IMR-90 (cell line): ENCODE data around the gene HIVEP1. TPM values are rescaled to one million over a fixed set of nuclear protein-coding genes. Genes with fewer than 3 reads are reported as not detected.

Experiments used
- ATAC-seq: fragments of 200-7000 bp; cut with Tn5 transposase; 2 replicates; pipeline ENCODE4 v1.9.1; 2020; ENCODE audit warnings: low read depth, mild to moderate bottlenecking, moderate library complexity
- BruUV-seq: library from RNA; stranded (reverse); fragments of 400-500 nt; replicated peaks from 2 replicates; lab custom pipeline; 2021; lab: Mats Ljungman, UMichigan
- CTCF ChIA-PET: fragments of 300-600 bp; formaldehyde crosslinking; extraction: SDS; loops from one replicate; lab custom pipeline; 2021; ENCODE audit warnings: antibody characterized with exemption; lab: Yijun Ruan, JAX
- POLR2A ChIA-PET: fragments of 300-600 bp; sonication (Branson Sonifier 250); formaldehyde crosslinking; loops from one replicate; lab custom pipeline; 2022; ENCODE audit warnings: antibody characterized with exemption; ENCODE audit not compliant: unreplicated experiment; lab: Charles Lee
- DNase-seq: peaks from one replicate; pipeline ENCODE4 v3.0.0; 2013
- H2AFZ ChIP-seq: replicated peaks from 2 replicates; pipeline ENCODE3; 2013; ENCODE audit warnings: low read length, mild to moderate bottlenecking; ENCODE audit not compliant: poor library complexity
- H2AK5ac ChIP-seq: 2 replicates; pipeline ENCODE4 v1.6.1; 2013; ENCODE audit warnings: low read depth, low read length, inconsistent platforms
- H2AK9ac ChIP-seq: replicated peaks from 2 replicates; pipeline ENCODE3; 2013; ENCODE audit warnings: mild to moderate bottlenecking, low read depth, low read length, moderate library complexity; ENCODE audit not compliant: poor library complexity
- H2BK120ac ChIP-seq: 2 replicates; pipeline ENCODE4 v1.6.1; 2013; ENCODE audit warnings: low read depth, low read length, inconsistent platforms
- H2BK15ac ChIP-seq: 3 replicates; pipeline ENCODE4 v1.6.1; 2013; ENCODE audit warnings: low read depth, low read length, inconsistent platforms
- H2BK20ac ChIP-seq: 2 replicates; pipeline ENCODE4 v1.6.1; 2013; ENCODE audit warnings: low read depth, mild to moderate bottlenecking, inconsistent platforms, low read length, moderate library complexity
- H2BK5ac ChIP-seq: 2 replicates; pipeline ENCODE4 v1.6.1; 2013; ENCODE audit warnings: mild to moderate bottlenecking, low read depth, low read length, inconsistent platforms; ENCODE audit not compliant: poor library complexity, severe bottlenecking
- H3K14ac ChIP-seq: replicated peaks from 2 replicates; pipeline ENCODE4 v1.6.1; 2013; ENCODE audit warnings: low read depth, low read length, inconsistent platforms
- H3K18ac ChIP-seq: 2 replicates; pipeline ENCODE4 v1.6.1; 2013; ENCODE audit warnings: low read depth, low read length, control low read depth
- H3K23ac ChIP-seq: 2 replicates; pipeline ENCODE4 v1.6.1; 2013; ENCODE audit warnings: low read depth, low read length, inconsistent platforms
- H3K27ac ChIP-seq: 2 replicates; pipeline ENCODE4 v1.5.1; 2013; ENCODE audit warnings: mild to moderate bottlenecking, control low read depth, low read length; ENCODE audit not compliant: insufficient read depth
- H3K27me3 ChIP-seq: 2 replicates; pipeline ENCODE4 v1.6.1; 2013; ENCODE audit warnings: low read length; ENCODE audit not compliant: control insufficient read depth, insufficient read depth
- H3K36me3 ChIP-seq: 2 replicates; pipeline ENCODE4 v1.6.1; 2013; ENCODE audit warnings: low read length, mixed read lengths; ENCODE audit not compliant: control insufficient read depth, insufficient read depth
- H3K4ac ChIP-seq: 2 replicates; pipeline ENCODE4 v1.6.1; 2013; ENCODE audit warnings: low read depth, low read length, inconsistent platforms
- H3K4me1 ChIP-seq: 2 replicates; pipeline ENCODE4 v1.6.1; 2013; ENCODE audit warnings: low read length, mixed read lengths; ENCODE audit not compliant: control insufficient read depth, insufficient read depth
- H3K4me2 ChIP-seq: 2 replicates; pipeline ENCODE4 v1.6.1; 2013; ENCODE audit warnings: low read depth, mild to moderate bottlenecking, control low read depth, low read length, moderate library complexity
- H3K4me3 ChIP-seq: 2 replicates; pipeline ENCODE4 v1.5.1; 2013; ENCODE audit warnings: low read depth, mild to moderate bottlenecking, control low read depth, low read length, moderate library complexity; ENCODE audit not compliant: insufficient read depth
- H3K56ac ChIP-seq: 2 replicates; pipeline ENCODE4 v1.6.1; 2013; ENCODE audit warnings: low read length, inconsistent platforms; ENCODE audit not compliant: insufficient read depth; ENCODE audit errors: extremely low read depth
- H3K79me1 ChIP-seq, 2 experiments: 2 replicates each; pipeline ENCODE4 v1.6.1; 2013; ENCODE audit warnings: low read length in 2 of 2, inconsistent platforms in 1 of 2, low read depth in 1 of 2
- H3K9ac ChIP-seq: 2 replicates; pipeline ENCODE4 v1.6.1; 2013; ENCODE audit warnings: low read depth, low read length, control low read depth
- H3K9me1 ChIP-seq: 2 replicates; pipeline ENCODE4 v1.6.1; 2013; ENCODE audit warnings: low read length, inconsistent platforms; ENCODE audit not compliant: insufficient read depth
- H3K9me3 ChIP-seq: 2 replicates; pipeline ENCODE4 v1.6.1; 2013; ENCODE audit warnings: low read length; ENCODE audit not compliant: control insufficient read depth, insufficient read depth
- H4K20me1 ChIP-seq: 2 replicates; pipeline ENCODE4 v1.6.1; 2013; ENCODE audit warnings: low read length, inconsistent platforms; ENCODE audit not compliant: insufficient read depth
- H4K5ac ChIP-seq: 2 replicates; pipeline ENCODE4 v1.6.1; 2013; ENCODE audit warnings: mild to moderate bottlenecking, low read depth, low read length, control low read depth
- H4K8ac ChIP-seq, 2 experiments: 2 replicates each; pipeline ENCODE4 v1.6.1; 2013; ENCODE audit warnings: low read depth in 2 of 2, low read length in 2 of 2, control low read depth in 1 of 2, inconsistent platforms in 1 of 2
- H4K91ac ChIP-seq: 2 replicates; pipeline ENCODE4 v1.6.1; 2013; ENCODE audit warnings: low read depth, low read length, inconsistent platforms; ENCODE audit not compliant: insufficient read depth
- BHLHE40 ChIP-seq: fragments of 150-350 bp; IDR thresholded peaks from 2 replicates; pipeline ENCODE4 v1.6.1; 2016; ENCODE audit warnings: mild to moderate bottlenecking, low read depth, low read length
- CEBPB ChIP-seq: IDR thresholded peaks from 2 replicates; pipeline ENCODE4 v1.6.1; 2012; ENCODE audit warnings: low read depth, low read length, improper control_type of control experiment
- CHD1 ChIP-seq: IDR thresholded peaks from 2 replicates; pipeline ENCODE4 v1.6.1; 2012; ENCODE audit warnings: low read depth, low read length, improper control_type of control experiment
- FOS ChIP-seq: fragments of 150-350 bp; IDR thresholded peaks from 2 replicates; pipeline ENCODE4 v1.6.1; 2016; ENCODE audit warnings: low read depth, low read length
- MAFK ChIP-seq: IDR thresholded peaks from 2 replicates; pipeline ENCODE4 v1.6.1; 2012; ENCODE audit warnings: low read depth, low read length, improper control_type of control experiment
- MAZ ChIP-seq: IDR thresholded peaks from 2 replicates; pipeline ENCODE4 v1.6.1; 2012; ENCODE audit warnings: low read depth, mild to moderate bottlenecking, low read length, improper control_type of control experiment, moderate library complexity, borderline replicate concordance
- MXI1 ChIP-seq: IDR thresholded peaks from 2 replicates; pipeline ENCODE4 v1.6.1; 2012; ENCODE audit warnings: low read depth, mild to moderate bottlenecking, low read length, moderate library complexity, borderline replicate concordance
- NFE2L2 ChIP-seq: fragments of 150-350 bp; IDR thresholded peaks from 2 replicates; pipeline ENCODE4 v1.6.1; 2016; ENCODE audit warnings: low read depth, mild to moderate bottlenecking, low read length
- POLR2A ChIP-seq: IDR thresholded peaks from 2 replicates; pipeline ENCODE4 v1.6.1; 2012; ENCODE audit warnings: mild to moderate bottlenecking, low read depth, low read length
- RAD21 ChIP-seq: IDR thresholded peaks from 2 replicates; pipeline ENCODE4 v1.6.1; 2012; ENCODE audit warnings: low read length, improper control_type of control experiment
- RCOR1 ChIP-seq: IDR thresholded peaks from 2 replicates; pipeline ENCODE4 v1.6.1; 2012; ENCODE audit warnings: mild to moderate bottlenecking, low read length, improper control_type of control experiment; ENCODE audit not compliant: insufficient replicate concordance
- RFX5 ChIP-seq: IDR thresholded peaks from 2 replicates; pipeline ENCODE4 v1.8.0; 2012; ENCODE audit warnings: low read depth, mild to moderate bottlenecking, low read length, moderate library complexity
- SMC3 ChIP-seq: fragments of 150-350 bp; IDR thresholded peaks from 2 replicates; pipeline ENCODE4 v1.6.1; 2016; ENCODE audit warnings: low read depth, mild to moderate bottlenecking, antibody characterized with exemption, low read length, moderate library complexity
- WGBS, 2 experiments: methylation state at CpG; one replicate each; pipeline versions ENCODE4 v1.1.5 to v1.1.7; 2013; ENCODE audit warnings: missing lambda C conversion rate in 2 of 2; ENCODE audit not compliant: insufficient read length in 1 of 2; ENCODE audit errors: extremely low coverage in 2 of 2; 5-methylcytosine and 5-hydroxymethylcytosine counted together
- dilution Hi-C: fragments of 300-500 bp; cut with HindIII; formaldehyde crosslinking; loops from one replicate; pipeline ENCODE4 v1.14.3; 2018; ENCODE audit warnings: low sequenced_read_pairs; ENCODE audit not compliant: unreplicated experiment
- in situ Hi-C: fragments of 300-500 bp; cut with MboI; formaldehyde crosslinking; loops from 3 replicates; pipeline ENCODE4 v1.14.3; 2019; ENCODE audit warnings: low sequenced_read_pairs, inconsistent platforms, mixed read lengths
- intact Hi-C: fragments of 100-400 bp; cut with micrococcal nuclease; formaldehyde crosslinking; loops from 2 replicates; pipeline ENCODE4 v1.10.0; 2022
- polyA plus RNA-seq, 3 experiments: library from polyadenylated mRNA; depleted of rRNA; stranded (reverse); fragments of >200 nt; gene quantifications; 2 replicates each; pipeline ENCODE4 v1.2.3, GENCODE V29; 2012; ENCODE audit warnings: low replicate concordance in 1 of 3
- total RNA-seq: library from RNA; depleted of rRNA; stranded (reverse); fragments of >200 nt; gene quantifications from 2 replicates; pipeline ENCODE4 v1.2.3, GENCODE V29; 2012
- TF ChIP-seq, protein P1 (sequence below): fragments of 150-350 bp; IDR thresholded peaks from 2 replicates; pipeline ENCODE4 v1.6.1; 2017; ENCODE audit warnings: mild to moderate bottlenecking, antibody characterized with exemption, low read length, low read depth
- TF ChIP-seq, protein P2 (sequence below): conservative IDR thresholded peaks from 2 replicates; pipeline ENCODE4 v1.5.1; 2012; ENCODE audit warnings: mild to moderate bottlenecking, low read depth, low read length, improper control_type of control experiment

HIVEP1 gene
- total and polyA plus RNA-seq, 2 of the 4 experiments (the other 2 are of a cell fraction), result 13.0 to 17.2 TPM

DNA sequence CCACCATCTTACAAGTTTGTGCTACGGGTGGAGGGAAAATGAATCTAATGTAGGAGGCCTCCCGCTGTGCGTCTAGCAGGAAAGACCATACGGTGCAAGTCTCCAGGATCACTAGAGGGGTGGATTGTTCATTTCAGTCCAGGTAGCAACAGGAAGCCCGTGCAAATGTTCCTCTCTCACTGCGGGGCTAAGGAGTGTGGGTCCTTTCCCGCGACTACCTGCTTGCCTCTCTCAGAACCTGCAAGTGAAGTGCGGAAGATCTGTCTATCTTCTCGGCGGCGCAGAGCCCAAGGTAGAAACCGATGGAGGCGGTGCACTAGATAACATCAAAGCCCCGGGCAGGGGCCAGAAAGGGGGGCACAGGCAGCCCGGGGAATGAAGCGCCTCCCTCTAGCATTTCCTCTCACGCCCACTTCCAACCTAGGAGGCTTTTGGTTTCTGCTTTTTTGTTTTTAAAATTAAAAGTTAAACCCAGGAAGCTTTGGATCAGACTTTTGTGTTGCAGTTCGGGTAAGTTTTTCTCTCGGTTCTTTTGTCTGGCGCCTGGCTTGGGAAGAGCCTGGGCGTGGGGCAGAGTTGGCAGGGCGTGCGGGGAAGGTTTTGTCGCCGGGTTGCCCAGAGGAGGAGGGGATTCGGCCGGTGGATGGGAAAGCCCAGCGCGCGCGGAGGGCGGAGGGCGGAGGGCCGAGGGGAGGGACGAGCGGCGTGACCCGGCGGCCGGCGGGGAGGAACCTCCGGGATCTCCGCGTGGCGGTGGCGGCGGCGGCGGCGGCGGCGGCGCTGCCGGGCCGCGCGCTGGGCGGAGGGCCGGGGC, 3.5 kb upstream of the HIVEP1 start:
- no peaks in the 10 kb centered on the region for H4K20me1 ChIP-seq
- peak overlapping the region; percentile 96 for H3K4ac ChIP-seq
- no peaks in the 10 kb centered on the region for H3K9me3 ChIP-seq
- H2BK15ac ChIP-seq, result peak overlapping the region; percentile 99; the same call in 2 of the 3 replicates
- H2BK120ac ChIP-seq, result peak overlapping the region; percentile 94
- peak overlapping the region; percentile 94 for H3K27ac ChIP-seq
- peak overlapping the region; percentile 88 for H3K9ac ChIP-seq
- peak overlapping the region; percentile 85 for H3K56ac ChIP-seq
- H4K8ac ChIP-seq, result peak overlapping the region; percentile 91 to 95
- peak overlapping the region; percentile 69 for H2BK5ac ChIP-seq
- H2AK5ac ChIP-seq, result peak overlapping the region; percentile 62; the same call in 1 of the 2 replicates
- H3K4me2 ChIP-seq, result peak overlapping the region; percentile 90
- H2AFZ ChIP-seq, result peak overlapping the region; percentile 95
- no peaks in the 10 kb centered on the region; the same call in 1 of the 2 replicates for H3K9me1 ChIP-seq
- in situ Hi-C loops (loop anchor here (10.0 kb wide), 1 partner anchor 304 kb away; no protein-coding TSS in a partner anchor), intact Hi-C loops (loop anchor here (1.0 kb wide), 1 partner anchor 236 kb away; no protein-coding TSS in a partner anchor), dilution Hi-C loops (no loop called here)
- peak overlapping the region; percentile 79 for H4K5ac ChIP-seq
- 3% methylated on average over 13 of the region's 60 CpGs; no CpG with 5 or more reads in 1 of the 2 experiments for whole genome bisulfite sequencing, 2 experiments
- H2AK9ac ChIP-seq, result peak overlapping the region; percentile 93
- peak; percentile 43 for DNase-seq
- no peaks in the 10 kb centered on the region; the same call in 1 of the 2 replicates for H3K4me1 ChIP-seq
- H3K79me1 ChIP-seq, result peaks cover 0 to 20% of the 10 kb centered on the region in 2 experiments; a peak in 2 of 4 replicates
- H3K23ac ChIP-seq, result peak overlapping the region; percentile 82
- ChIA-PET POLR2A (no interaction called here), CTCF (no interaction called here)
- H3K36me3 ChIP-seq, result no peaks in the 10 kb centered on the region
- peak overlapping the region; percentile 92 for H4K91ac ChIP-seq
- peak overlapping the region; percentile 89 for H3K14ac ChIP-seq
- H2BK20ac ChIP-seq, result peak overlapping the region; percentile 54
- BruUV-seq, result no TSS peak
- peak; percentile 13 for ATAC-seq
- H3K27me3 ChIP-seq, result no peaks in the 10 kb centered on the region
- peak overlapping the region; percentile 63 for H3K18ac ChIP-seq
- peak overlapping the region; percentile 83 for H3K4me3 ChIP-seq
- TF ChIP-seq RAD21, result 0 out of 2 replicates have a peak, but pooled peaks have one; percentile 5
- TF ChIP-seq CHD1, result no peak
- TF ChIP-seq FOS, result no peak
- TF ChIP-seq SMC3, result no peak
- TF ChIP-seq POLR2A, result peak; percentile 58; the same call in 1 of the 2 replicates
- no peak for TF ChIP-seq CEBPB
- no peak for TF ChIP-seq MXI1
- TF ChIP-seq, protein P1, sequence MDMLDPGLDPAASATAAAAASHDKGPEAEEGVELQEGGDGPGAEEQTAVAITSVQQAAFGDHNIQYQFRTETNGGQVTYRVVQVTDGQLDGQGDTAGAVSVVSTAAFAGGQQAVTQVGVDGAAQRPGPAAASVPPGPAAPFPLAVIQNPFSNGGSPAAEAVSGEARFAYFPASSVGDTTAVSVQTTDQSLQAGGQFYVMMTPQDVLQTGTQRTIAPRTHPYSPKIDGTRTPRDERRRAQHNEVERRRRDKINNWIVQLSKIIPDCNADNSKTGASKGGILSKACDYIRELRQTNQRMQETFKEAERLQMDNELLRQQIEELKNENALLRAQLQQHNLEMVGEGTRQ, result no peak
- TF ChIP-seq MAFK, result no peak
- TF ChIP-seq MAZ, result no peak
- TF ChIP-seq RCOR1, result no peak
- no peak for TF ChIP-seq RFX5
- TF ChIP-seq, protein P2, sequence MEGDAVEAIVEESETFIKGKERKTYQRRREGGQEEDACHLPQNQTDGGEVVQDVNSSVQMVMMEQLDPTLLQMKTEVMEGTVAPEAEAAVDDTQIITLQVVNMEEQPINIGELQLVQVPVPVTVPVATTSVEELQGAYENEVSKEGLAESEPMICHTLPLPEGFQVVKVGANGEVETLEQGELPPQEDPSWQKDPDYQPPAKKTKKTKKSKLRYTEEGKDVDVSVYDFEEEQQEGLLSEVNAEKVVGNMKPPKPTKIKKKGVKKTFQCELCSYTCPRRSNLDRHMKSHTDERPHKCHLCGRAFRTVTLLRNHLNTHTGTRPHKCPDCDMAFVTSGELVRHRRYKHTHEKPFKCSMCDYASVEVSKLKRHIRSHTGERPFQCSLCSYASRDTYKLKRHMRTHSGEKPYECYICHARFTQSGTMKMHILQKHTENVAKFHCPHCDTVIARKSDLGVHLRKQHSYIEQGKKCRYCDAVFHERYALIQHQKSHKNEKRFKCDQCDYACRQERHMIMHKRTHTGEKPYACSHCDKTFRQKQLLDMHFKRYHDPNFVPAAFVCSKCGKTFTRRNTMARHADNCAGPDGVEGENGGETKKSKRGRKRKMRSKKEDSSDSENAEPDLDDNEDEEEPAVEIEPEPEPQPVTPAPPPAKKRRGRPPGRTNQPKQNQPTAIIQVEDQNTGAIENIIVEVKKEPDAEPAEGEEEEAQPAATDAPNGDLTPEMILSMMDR, result no peak
- 0 out of 2 replicates have a peak, but pooled peaks have one; percentile 2 for TF ChIP-seq BHLHE40
- no peak for TF ChIP-seq NFE2L2
